Dedifferentiated amniotic fluid mesenchymal stem cell (primary cell): ENCODE measurements around the gene SERPINH1.
"Not testable (repeated sequence)": the region's sequence is repeated elsewhere in the genome, so short reads cannot be mapped to it uniquely, and the experiment has no call there.

Experiments used
- DNase-seq: peaks from one replicate; pipeline ENCODE4 v3.0.0-alpha.2; 2016; ENCODE audit errors: extremely low spot score

Gene SERPINH1

GRCh38 chr11:75574698-75575602 is 12.9 kb downstream of the SERPINH1 start:
- no peak for DNase-seq

GRCh38 chr11:75576017-75576416 is 14.0 kb downstream of the SERPINH1 start:
- no peak for DNase-seq

- no peak for DNase-seq
Measured at GRCh38 chr11:75576499-75576918, 14.5 kb downstream of the SERPINH1 start.

GRCh38 chr11:75577207-75577606 is 15.2 kb downstream of the SERPINH1 start:
- no peak for DNase-seq

GRCh38 chr11:75578977-75579376 is 16.9 kb downstream of the SERPINH1 start:
- no peak for DNase-seq

GRCh38 chr11:75579841-75580240 is 17.8 kb downstream of the SERPINH1 start:
- DNase-seq, result no peak

- DNase-seq, result no peak
Measured at GRCh38 chr11:75582506-75582894, 20.4 kb downstream of the SERPINH1 start.

- peak; percentile 62 for DNase-seq
Measured at GRCh38 chr11:75582895-75583717, 21.1 kb downstream of the SERPINH1 start.

GRCh38 chr11:75583718-75584658 is 21.9 kb downstream of the SERPINH1 start:
- DNase-seq, result no peak

GRCh38 chr11:75584659-75585292 is 22.7 kb downstream of the SERPINH1 start:
- not testable (repeated sequence) for DNase-seq

GRCh38 chr11:75585293-75585670 is 23.2 kb downstream of the SERPINH1 start:
- DNase-seq, result no peak

- DNase-seq, result no peak
Measured at GRCh38 chr11:75586395-75586794, 24.3 kb downstream of the SERPINH1 start.

- DNase-seq, result no peak
Measured at GRCh38 chr11:75588051-75588481, 26.0 kb downstream of the SERPINH1 start.

GRCh38 chr11:75589051-75589450 is 27.0 kb downstream of the SERPINH1 start:
- DNase-seq, result no peak

- DNase-seq, result no peak
Measured at GRCh38 chr11:75589933-75590332, 27.9 kb downstream of the SERPINH1 start.

- DNase-seq, result no peak
Measured at GRCh38 chr11:75591371-75591770, 29.3 kb downstream of the SERPINH1 start.

- DNase-seq, result no peak
Measured at GRCh38 chr11:75591966-75592365, 29.9 kb downstream of the SERPINH1 start.

- no peak for DNase-seq
Measured at GRCh38 chr11:75592715-75593114, 30.7 kb downstream of the SERPINH1 start.

GRCh38 chr11:75593286-75593915 is 31.3 kb downstream of the SERPINH1 start:
- DNase-seq, result no peak

- DNase-seq, result no peak
Measured at GRCh38 chr11:75594211-75594610, 32.2 kb downstream of the SERPINH1 start.

- DNase-seq, result no peak
Measured at GRCh38 chr11:75595429-75595828, 33.4 kb downstream of the SERPINH1 start.
